SU-DHL-6 (cell line): ENCODE results near the gene SUPT3H.

Experiments used
- H2AFZ ChIP-seq: fragments of 200-600 bp; sonication (generic); 2 replicates; pipeline ENCODE4 v1.6.1; 2014; ENCODE audit warnings: low read depth, mild to moderate bottlenecking, moderate library complexity, mixed read lengths, antibody characterized with exemption, low read length; ENCODE audit not compliant: severe bottlenecking
- H3F3A ChIP-seq: fragments of 200-600 bp; shearing (Covaris generic); 2 replicates; pipeline ENCODE4 v1.6.0; 2016; ENCODE audit warnings: antibody characterized with exemption, mild to moderate bottlenecking; ENCODE audit not compliant: insufficient read depth
- H3K27ac ChIP-seq: fragments of 200-600 bp; sonication (generic); 2 replicates; pipeline ENCODE4 v1.5.1; 2016; ENCODE audit warnings: low read depth, mild to moderate bottlenecking, low read length, moderate library complexity, mixed read lengths
- H3K27me3 ChIP-seq: fragments of 200-600 bp; sonication (generic), shearing (Covaris generic); 2 replicates; pipeline ENCODE4 v1.6.0; 2014; ENCODE audit warnings: mild to moderate bottlenecking, low read length
- H3K36me3 ChIP-seq: fragments of 200-600 bp; sonication (generic); 2 replicates; pipeline ENCODE4 v1.6.1; 2014; ENCODE audit warnings: mild to moderate bottlenecking, low read length, mixed read lengths
- H3K4me2 ChIP-seq: fragments of 300-600, 200-600 bp; shearing (Covaris generic), sonication (generic); 2 replicates; pipeline ENCODE4 v1.6.0; 2014; ENCODE audit warnings: low read length, low read depth, mild to moderate bottlenecking; ENCODE audit not compliant: poor library complexity, severe bottlenecking
- H3K4me3 ChIP-seq: fragments of 200-600 bp; sonication (generic); 2 replicates; pipeline ENCODE4 v1.5.1; 2014; ENCODE audit warnings: antibody characterized with exemption, low read length, mild to moderate bottlenecking, mixed read lengths; ENCODE audit not compliant: insufficient read depth, poor library complexity, severe bottlenecking
- H3K79me2 ChIP-seq: fragments of 200-600 bp; sonication (generic); 2 replicates; pipeline ENCODE4 v1.6.1; 2014; ENCODE audit warnings: mild to moderate bottlenecking, low read length, moderate library complexity; ENCODE audit not compliant: insufficient read depth
- H3K9ac ChIP-seq: fragments of 200-600 bp; sonication (generic); 2 replicates; pipeline ENCODE4 v1.7.0; 2014; ENCODE audit warnings: mild to moderate bottlenecking, low read length
- H3K9me2 ChIP-seq: fragments of 200-600 bp; sonication (generic); replicated peaks from 2 replicates; pipeline ENCODE4 v1.6.1; 2014; ENCODE audit warnings: low read length; ENCODE audit not compliant: insufficient read depth
- H3K9me3 ChIP-seq: fragments of 200-600 bp; sonication (generic); 2 replicates; pipeline ENCODE4 v1.6.1; 2014; ENCODE audit warnings: low read length, mixed read lengths; ENCODE audit not compliant: insufficient read depth
- H4K20me1 ChIP-seq: fragments of 200-600 bp; sonication (generic); 2 replicates; pipeline ENCODE4 v1.6.1; 2014; ENCODE audit warnings: low read depth, mild to moderate bottlenecking, antibody characterized with exemption, low read length, moderate library complexity, mixed read lengths
- CTCF ChIP-seq: fragments of 200-600 bp; sonication (generic); IDR thresholded peaks from one replicate; pipeline ENCODE4 v1.5.1; 2017; ENCODE audit warnings: antibody characterized with exemption, mild to moderate bottlenecking, low read length, moderate library complexity; ENCODE audit not compliant: insufficient read depth, poor library complexity, severe bottlenecking
- EZH2phosphoT487 ChIP-seq: fragments of 200-600 bp; sonication (generic), shearing (Covaris generic); conservative IDR thresholded peaks from 2 replicates; pipeline ENCODE4 v1.6.1; 2018; ENCODE audit warnings: mild to moderate bottlenecking, antibody characterized with exemption, low read length, moderate library complexity, mixed read lengths

The SUPT3H gene

GRCh38 chr6:45254253-45254652, 123.5 kb downstream of the SUPT3H start:
- Histone ChIP-seq H3K36me3 (no peaks in the 10 kb centered on the region), H3K4me2 (no peak overlapping the region), H3F3A (no peaks in the 10 kb centered on the region), H3K9me3 (no peaks in the 10 kb centered on the region), H3K27ac (no peak overlapping the region), H4K20me1 (no peaks in the 10 kb centered on the region), H2AFZ (no peak overlapping the region), H3K9me2 (no peaks in the 10 kb centered on the region), H3K4me3 (no peak overlapping the region), H3K9ac (no peak overlapping the region), H3K27me3 (no peaks in the 10 kb centered on the region), H3K79me2 (no peaks in the 10 kb centered on the region)
- no peak for TF ChIP-seq EZH2phosphoT487
- TF ChIP-seq CTCF = no peak

- Histone ChIP-seq H3F3A (no peaks in the 10 kb centered on the region), H3K4me2 (no peak overlapping the region), H3K27ac (no peak overlapping the region), H3K27me3 (no peaks in the 10 kb centered on the region), H3K4me3 (no peak overlapping the region), H3K9me2 (no peaks in the 10 kb centered on the region), H3K9ac (no peak overlapping the region), H2AFZ (no peak overlapping the region), H4K20me1 (no peaks in the 10 kb centered on the region), H3K79me2 (no peaks in the 10 kb centered on the region), H3K36me3 (no peaks in the 10 kb centered on the region), H3K9me3 (no peaks in the 10 kb centered on the region)
- TF ChIP-seq EZH2phosphoT487 = no peak
- TF ChIP-seq CTCF = no peak
These were observed 124.3 kb downstream of the SUPT3H start for GRCh38 chr6:45253453-45253852.

- H3K9ac ChIP-seq = no peak overlapping the region
- H3K9me3 ChIP-seq = no peaks in the 10 kb centered on the region; the same call in 1 of the 2 replicates
- no peaks in the 10 kb centered on the region for H3K9me2 ChIP-seq
- no peak for TF ChIP-seq EZH2phosphoT487
- no peak for TF ChIP-seq CTCF
- H3K27ac ChIP-seq = no peak overlapping the region
- no peaks in the 10 kb centered on the region for H4K20me1 ChIP-seq
- H3K27me3 ChIP-seq = no peaks in the 10 kb centered on the region
- H3K4me2 ChIP-seq = no peak overlapping the region
- H2AFZ ChIP-seq = no peak overlapping the region
- no peaks in the 10 kb centered on the region for H3F3A ChIP-seq
- no peak overlapping the region for H3K4me3 ChIP-seq
- no peaks in the 10 kb centered on the region for H3K36me3 ChIP-seq
- no peaks in the 10 kb centered on the region for H3K79me2 ChIP-seq
These were observed 146.1 kb downstream of the SUPT3H start for GRCh38 chr6:45231660-45232059.
